GM10248 (cell line): ENCODE results near the gene A1CF.

Experiments used
- CTCF ChIA-PET: fragments of 300-600 bp; sonication (Branson Sonifier 250); formaldehyde crosslinking; extraction: SDS; loops from one replicate; lab custom pipeline; 2021; ENCODE audit warnings: antibody characterized with exemption; lab: Yijun Ruan, JAX
- POLR2A ChIA-PET: fragments of 350-650 bp; sonication (Branson Sonifier 250); formaldehyde crosslinking; extraction: SDS; loops from one replicate; lab custom pipeline; 2020; ENCODE audit warnings: antibody characterized with exemption; lab: Yijun Ruan, JAX
- DNase-seq: peaks from one replicate; pipeline ENCODE4 v3.0.0; 2012; ENCODE audit errors: extremely low spot score
- TF ChIP-seq, protein P1 (sequence below): IDR thresholded peaks from 2 replicates; pipeline ENCODE4 v1.5.1; 2012; ENCODE audit warnings: mild to moderate bottlenecking, low read depth; ENCODE audit errors: extremely low read depth, missing control alignments, control extremely low read depth

The A1CF gene

DNA sequence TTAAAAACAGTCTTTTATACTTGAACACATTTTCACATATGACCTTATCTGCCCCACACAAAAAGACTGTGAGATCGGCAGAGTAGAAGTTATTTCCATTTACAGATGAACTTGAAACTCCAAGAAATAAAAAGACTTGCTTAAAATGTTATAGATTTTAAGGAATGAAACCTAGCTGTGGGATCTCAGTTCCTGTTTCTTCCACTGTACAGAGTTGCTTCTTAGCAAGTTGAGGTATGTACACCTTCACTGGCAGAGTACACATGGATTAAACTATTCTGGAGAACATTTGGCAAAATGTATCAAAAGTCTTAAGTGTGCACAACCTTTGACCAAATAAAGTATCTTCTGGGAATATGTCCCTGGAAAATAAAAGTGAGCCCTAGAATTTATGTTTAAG, 48.3 kb downstream of the A1CF start:
- POLR2A ChIA-PET: no interaction called here
- TF ChIP-seq, protein P1, sequence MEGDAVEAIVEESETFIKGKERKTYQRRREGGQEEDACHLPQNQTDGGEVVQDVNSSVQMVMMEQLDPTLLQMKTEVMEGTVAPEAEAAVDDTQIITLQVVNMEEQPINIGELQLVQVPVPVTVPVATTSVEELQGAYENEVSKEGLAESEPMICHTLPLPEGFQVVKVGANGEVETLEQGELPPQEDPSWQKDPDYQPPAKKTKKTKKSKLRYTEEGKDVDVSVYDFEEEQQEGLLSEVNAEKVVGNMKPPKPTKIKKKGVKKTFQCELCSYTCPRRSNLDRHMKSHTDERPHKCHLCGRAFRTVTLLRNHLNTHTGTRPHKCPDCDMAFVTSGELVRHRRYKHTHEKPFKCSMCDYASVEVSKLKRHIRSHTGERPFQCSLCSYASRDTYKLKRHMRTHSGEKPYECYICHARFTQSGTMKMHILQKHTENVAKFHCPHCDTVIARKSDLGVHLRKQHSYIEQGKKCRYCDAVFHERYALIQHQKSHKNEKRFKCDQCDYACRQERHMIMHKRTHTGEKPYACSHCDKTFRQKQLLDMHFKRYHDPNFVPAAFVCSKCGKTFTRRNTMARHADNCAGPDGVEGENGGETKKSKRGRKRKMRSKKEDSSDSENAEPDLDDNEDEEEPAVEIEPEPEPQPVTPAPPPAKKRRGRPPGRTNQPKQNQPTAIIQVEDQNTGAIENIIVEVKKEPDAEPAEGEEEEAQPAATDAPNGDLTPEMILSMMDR: no peak
- DNase-seq: no peak
- CTCF ChIA-PET: no interaction called here

- CTCF ChIA-PET: interaction anchor here (0.9 to 1.6 kb wide), 3 partner anchors 12 to 17 kb away, joined by 3 to 4 read pairs (median 3); no protein-coding TSS in a partner anchor
- POLR2A ChIA-PET: no interaction called here
- TF ChIP-seq, protein P1: no peak
- DNase-seq: no peak
These were observed 53.2 kb downstream of the A1CF start for GRCh38 chr10:50832171-50832751.

GRCh38 chr10:50830066-50830465, 55.4 kb downstream of the A1CF start:
- ChIA-PET CTCF (interaction anchor here (0.8 kb wide), 1 partner anchor 14 kb away, joined by 3 read pairs; no protein-coding TSS in a partner anchor), POLR2A (no interaction called here)
- DNase-seq: no peak
- TF ChIP-seq, protein P1: no peak

- ChIA-PET CTCF (no interaction called here), POLR2A (no interaction called here)
- TF ChIP-seq, protein P1: no peak
- no peak for DNase-seq
These were observed 60.6 kb downstream of the A1CF start for GRCh38 chr10:50824782-50825181.

- ChIA-PET POLR2A (no interaction called here), CTCF (no interaction called here)
- DNase-seq: no peak
- TF ChIP-seq, protein P1: no peak
These were observed 61.6 kb downstream of the A1CF start for GRCh38 chr10:50823789-50824188.

DNA sequence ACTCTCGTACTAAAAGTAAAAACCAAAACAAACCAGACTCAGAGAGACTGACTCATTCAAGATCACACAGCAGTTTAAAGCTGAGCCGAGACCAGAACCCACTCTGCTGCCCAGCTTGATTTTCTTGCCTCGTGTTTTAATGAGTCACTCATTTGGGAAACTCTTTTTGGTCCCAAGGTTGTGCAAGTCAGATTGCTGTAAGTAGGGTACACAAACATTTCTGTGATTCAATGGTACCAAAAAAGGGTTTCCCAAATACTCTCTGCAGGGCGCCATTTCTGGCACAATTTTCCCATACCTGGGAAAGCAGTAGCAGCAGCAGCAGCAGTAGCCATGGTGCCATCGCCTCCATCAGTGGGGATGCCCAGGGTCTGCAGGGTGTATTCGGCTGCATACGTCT, 75.8 kb downstream of the A1CF start:
- POLR2A ChIA-PET: no interaction called here
- CTCF ChIA-PET: no interaction called here
- no peak for DNase-seq
- TF ChIP-seq, protein P1: no peak
